Cerebellar nuclear complex (tissue), 1 donor: ENCODE results near the gene NPAS3.

Experiments used
- DNase-seq, 2 experiments: peaks; one replicate each; lab custom pipeline; 2025; lab: John Stamatoyannopoulos, UW

NPAS3 gene

DNA sequence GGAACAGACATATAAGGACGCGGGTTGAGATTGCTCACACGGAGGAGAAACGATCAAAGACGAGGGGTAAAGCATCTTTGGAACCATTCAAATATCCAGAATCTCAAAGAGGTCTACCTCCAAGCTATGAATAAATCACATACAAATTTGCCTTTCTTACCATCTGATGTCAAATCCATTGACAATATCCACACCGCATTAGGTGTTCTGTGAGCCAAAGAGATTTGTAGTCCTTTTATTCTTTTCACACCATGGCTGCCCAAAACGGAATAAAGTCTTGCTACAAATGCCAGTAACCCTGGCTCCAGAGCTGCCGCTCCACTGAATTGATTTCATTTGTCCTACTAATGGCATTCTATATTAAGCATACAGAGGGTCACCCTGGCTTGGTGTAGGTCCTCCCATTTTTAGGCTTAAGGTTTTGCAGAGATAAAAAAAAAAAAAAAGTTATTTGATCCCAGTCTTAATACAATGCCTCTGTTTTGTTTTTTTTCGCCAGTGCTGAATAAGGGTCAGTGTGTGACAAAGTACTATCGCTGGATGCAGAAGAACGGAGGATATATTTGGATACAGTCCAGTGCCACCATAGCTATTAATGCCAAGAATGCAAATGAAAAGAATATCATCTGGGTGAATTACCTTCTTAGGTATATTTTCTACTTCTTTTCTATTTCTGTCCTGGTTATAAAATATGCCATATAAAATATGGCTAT is 854.9 kb downstream of the NPAS3 start:
- DNase-seq: no peak

DNA sequence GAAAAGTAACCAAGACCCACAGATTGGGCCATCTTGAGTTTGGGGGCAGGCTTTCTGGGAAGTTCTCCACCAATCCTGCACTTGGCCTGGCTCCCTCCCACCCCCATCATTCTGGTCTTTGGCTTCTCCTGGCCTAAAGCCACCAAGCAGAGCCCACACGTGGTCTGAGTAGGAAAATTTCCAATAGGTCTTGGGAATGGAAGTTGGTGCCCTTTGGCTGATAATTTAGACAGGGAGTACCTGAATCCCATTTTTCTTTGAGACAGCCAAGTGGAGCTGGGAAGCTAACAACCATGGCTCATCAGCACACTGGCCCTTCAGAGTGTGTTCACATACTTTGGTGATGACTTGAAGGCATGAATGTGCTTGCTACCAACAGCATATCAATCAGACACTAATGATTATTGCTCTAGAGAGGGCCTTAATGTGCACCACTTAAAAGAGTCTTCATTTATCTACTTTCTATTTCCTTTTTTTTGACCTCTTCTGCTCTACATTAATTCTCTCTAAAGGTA is 856.2 kb downstream of the NPAS3 start:
- no peak for DNase-seq

DNA sequence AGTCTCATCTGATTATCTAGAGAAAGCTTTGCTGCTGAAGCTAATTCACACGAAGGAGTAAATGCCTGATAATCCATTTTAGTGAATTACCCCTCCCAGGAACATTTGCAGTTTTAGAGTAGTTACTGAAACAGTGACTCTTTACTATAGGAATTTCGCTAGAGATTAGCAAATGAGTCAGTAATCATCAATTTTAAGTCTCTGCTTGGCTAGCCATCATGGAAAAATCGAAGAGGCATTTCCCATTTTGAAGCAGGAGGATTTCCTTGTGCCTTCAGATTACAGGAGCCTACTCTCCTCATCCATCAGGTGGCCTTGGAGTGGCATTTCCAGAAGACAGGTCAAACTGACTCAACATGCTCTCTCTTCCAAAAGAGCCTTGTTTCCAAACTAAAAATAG is 857.7 kb downstream of the NPAS3 start:
- no peak for DNase-seq

DNA sequence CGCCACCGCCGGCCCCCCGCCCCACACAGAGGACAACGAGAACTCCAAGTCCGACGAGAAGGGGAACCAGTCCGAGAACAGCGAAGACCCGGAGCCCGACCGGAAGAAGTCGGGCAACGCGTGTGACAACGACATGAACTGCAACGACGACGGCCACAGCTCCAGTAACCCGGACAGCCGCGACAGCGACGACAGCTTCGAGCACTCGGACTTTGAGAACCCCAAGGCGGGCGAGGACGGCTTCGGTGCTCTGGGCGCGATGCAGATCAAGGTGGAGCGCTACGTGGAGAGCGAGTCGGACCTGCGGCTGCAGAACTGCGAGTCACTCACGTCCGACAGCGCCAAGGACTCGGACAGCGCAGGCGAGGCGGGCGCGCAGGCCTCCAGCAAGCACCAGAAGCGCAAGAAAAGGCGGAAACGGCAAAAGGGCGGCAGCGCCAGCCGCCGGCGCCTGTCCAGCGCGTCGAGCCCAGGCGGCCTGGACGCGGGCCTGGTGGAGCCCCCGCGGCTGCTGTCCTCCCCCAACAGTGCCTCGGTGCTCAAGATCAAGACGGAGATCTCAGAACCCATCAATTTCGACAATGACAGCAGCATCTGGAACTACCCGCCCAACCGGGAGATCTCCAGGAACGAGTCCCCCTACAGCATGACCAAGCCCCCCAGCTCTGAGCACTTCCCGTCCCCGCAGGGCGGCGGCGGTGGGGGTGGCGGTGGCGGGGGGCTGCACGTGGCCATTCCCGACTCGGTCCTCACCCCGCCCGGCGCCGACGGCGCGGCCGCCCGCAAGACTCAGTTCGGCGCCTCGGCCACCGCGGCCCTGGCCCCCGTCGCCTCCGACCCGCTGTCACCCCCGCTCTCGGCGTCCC is 861.3 kb downstream of the NPAS3 start:
- no peak for DNase-seq

DNA sequence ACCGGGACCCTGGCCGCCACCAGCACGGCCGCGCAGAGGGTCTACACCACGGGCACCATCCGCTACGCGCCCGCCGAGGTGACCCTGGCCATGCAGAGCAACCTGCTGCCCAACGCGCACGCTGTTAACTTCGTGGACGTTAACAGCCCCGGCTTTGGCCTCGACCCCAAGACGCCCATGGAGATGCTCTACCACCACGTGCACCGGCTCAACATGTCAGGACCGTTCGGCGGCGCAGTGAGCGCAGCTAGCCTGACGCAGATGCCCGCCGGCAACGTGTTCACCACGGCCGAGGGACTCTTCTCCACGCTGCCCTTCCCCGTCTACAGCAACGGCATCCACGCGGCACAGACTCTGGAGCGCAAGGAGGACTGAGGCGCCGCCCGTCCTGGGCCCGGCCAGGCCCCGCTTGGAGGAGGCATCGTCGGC is 862.1 kb downstream of the NPAS3 start:
- no peak for DNase-seq

DNA sequence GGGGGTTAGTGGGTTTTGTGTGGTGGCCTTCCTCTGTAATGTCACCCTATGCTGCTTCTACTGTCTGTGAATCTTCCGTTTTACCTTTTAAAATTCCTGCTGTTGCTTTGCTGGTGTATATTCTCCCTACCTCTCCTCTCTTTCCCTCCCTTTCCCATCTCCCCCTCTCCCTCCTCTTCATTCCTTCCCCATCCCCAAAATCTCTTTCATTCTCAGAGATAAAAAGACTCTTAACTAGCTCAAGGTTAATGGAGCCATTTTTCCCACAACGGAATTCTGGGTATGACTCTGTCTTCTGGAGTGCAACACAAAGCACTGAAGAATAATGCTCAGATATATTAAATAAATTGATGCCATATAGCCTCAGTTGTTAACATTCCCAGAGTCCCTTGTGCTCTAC is 864.1 kb downstream of the NPAS3 start:
- no peak for DNase-seq

DNA sequence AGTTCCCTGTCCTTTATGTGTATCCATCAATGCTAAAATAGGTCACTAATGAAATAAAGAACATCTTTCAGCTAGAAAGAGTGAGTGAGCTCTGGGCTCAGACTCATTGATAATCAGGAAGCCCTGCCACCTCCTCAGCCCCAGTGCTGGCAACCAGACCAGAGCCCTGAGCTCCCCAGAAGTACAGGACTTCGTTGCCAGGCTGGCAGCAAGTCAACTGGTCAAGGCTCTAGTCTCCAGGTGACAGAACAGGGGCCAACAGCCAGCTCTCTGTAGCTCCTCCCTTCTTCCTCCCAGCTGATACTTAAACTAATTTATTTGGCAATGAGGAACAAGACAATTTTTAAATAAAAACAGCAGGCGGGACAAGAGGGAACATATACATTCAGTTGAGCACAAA is 866.9 kb downstream of the NPAS3 start:
- no peak for DNase-seq

DNA sequence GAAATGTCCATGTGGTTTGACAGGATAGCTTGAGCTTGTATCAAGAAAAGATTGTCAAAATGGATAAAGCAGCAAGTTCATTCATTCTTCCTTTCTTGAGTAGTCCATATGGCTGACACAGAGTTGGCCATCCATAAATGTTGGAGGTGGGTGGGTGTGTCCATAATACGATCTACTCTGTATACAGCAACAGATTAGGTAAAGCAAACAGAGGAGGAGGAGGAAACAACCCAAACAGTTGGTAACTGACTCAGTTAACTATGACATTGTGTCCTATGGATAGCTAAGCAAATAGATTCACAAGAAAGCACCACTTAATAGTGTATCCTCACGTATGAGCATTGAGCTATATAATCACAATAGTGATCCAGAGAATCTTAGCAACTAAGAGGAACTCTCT is 868.2 kb downstream of the NPAS3 start:
- no peak for DNase-seq

DNA sequence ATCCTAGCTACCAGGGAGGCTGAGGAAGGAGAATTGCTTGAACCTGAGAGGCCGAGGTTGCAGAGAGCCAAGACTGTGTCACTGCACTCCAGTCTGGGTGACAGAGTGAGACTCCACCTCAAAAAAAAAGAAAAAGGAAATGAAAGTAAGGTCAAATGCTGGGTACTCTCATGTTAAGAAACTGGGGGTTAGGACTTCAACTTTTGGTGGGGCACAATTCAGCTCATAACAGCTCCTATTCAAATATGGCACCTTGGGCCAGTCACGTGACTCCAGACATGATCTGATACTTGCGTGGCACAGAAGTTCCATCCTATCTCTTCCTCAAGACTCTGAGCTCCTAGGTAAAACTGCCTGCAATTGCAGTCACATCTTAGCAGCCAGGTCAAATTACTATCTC is 869.5 kb downstream of the NPAS3 start:
- no peak for DNase-seq

DNA sequence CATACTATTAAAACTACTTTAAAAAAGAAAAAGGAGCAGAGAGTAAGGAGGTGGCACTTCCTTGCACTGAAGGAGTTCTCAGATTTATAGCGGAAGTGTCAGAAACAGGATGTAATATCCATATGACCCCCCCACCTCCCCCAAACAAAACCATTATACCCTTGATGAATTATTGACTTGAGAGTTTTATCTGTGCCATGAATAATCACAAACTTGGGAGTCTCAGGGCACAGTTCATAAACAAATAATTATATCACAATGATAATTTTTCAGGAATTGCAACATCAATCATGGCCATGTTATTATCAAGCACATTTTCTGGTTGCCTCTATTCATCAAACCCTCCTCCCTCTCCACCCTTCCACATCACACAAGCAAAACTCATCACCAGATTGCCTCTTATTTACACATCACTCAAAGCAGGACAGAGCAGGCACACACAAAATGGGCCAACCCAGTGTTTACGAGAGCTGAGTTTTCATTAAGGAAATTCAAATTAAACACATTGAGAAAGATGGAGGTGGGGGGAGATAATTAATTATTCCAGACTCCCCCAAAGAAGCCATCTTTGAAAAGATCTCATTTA is 870.8 kb downstream of the NPAS3 start:
- DNase-seq: no peak

DNA sequence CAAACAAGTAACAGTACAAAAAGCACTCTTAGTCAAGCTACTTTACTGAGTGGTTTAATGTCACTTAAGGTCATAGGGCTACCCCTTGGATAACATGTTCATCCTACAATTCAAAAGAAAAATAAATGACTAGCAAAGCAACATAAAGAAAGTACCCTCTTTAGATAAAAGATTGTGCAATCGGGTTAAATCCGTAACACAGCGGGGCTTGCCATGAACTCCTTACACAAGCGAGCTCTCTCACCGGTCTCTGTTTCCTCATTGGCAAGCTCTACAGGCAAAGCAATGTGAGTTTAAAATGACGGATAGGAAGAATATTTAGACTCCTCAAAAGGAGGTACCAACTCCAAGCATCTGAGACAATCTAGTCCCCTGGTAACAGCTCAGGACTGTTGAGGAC is 871.6 kb downstream of the NPAS3 start:
- DNase-seq: no peak

DNA sequence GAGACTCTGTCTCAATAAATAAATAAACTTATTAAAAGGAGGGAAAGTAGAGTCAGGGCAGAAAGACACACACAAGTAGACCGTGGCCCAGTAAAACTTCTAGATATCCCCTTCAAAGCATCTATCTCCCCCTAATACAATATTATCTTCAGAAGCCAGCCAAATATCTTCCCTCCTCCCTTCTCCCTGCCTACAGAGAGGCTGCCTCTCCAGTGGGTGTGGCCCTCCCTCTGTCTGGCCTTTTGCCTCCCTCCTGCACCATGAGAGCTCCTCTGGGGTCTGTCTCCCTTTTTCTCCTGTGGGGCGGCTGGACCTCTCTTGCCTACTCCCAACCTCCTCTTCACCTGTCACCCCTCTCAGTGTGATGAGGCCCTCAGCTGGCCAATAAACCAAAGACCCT is 873.0 kb downstream of the NPAS3 start:
- no peak for DNase-seq

DNA sequence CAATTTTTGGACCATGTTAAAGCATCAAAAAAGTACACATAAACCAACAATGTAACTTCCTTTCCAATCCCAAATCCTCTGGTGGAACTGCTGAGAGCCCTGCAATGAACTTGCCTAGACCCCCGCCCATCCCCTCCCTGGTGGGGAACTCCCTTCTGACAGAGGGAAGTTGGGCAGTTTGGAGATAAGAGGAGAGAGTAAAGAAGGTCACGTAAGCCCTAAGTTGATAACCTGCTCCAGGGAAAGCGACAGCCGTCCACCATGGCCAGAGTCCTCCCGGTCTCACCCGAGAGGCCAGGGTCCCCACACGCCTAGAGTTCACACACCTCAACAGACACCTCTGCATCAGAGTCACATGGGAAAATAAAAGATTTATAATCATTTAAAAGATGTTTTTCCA is 873.5 kb downstream of the NPAS3 start:
- DNase-seq: no peak

DNA sequence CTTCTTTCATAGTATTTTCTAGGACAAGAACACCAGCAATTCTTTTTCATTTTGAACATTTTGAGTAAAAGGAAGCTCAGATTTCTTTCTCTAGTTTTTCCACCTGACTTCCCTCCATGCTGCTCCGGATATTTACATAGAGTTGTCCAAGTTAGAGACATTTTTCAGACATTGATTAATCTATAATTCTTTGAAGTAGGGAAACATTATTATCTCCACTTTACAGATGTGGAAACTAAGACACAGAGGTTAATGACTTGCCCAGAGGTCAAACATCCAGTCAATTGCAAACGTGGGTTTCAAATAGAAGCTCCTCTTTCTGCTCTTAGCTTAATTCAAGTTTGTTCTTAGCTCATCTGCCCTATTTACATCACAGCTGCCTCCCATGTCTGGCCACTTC is 873.9 kb downstream of the NPAS3 start:
- no peak for DNase-seq

DNA sequence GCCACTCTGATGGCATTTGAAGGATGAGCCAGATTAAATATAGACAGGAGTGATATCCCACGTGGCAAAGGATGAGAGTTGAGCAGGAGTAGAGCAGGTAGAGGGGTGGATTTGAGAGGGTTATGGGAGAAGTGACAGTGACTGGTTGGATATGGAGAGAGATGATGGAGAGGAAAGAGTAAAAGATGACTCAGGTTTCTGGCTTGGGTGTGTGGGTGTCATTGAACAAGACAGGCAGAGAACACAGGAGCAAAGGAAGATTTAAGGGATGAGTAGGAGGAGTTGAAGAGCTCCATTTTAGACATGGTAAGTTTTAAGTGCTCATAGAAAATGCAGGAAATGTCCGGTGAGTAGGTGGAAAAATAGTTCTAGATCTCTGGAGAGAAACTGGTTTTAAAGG is 875.3 kb downstream of the NPAS3 start:
- DNase-seq: no peak

DNA sequence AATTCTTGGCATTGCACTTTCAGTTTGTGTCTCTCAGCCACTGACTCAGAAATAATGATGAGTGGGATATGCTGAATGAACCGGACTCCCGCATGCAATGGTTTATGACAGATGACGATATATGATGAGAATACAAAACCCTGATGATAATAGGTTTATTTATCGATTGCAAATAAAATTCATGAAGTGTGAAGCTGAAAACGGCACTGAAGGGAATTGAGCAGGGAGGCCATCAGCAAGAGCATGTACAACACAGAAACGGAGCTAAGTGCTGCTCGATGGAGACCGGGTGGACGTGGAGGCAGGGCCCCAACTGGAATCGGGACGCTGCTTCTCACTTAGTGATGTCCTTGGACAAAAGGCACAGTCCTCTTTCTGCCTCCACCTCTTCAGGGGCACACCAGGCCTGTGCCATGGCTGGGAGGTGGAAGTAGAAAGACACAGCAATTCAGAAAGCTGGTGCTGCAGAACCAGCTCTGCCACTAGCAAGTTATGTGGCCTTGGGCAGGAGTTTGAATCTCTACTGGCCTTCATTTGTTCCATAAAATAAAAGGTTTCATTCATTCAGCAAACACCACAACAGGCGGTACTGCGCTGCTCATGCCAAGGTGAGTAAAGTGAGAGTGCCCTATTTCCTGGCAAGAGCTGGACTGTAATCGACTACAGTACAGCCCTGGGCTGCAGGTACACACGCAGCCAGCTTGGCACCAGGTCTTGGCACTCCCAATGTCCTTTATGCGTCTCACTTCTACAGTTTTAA is 895.2 kb downstream of the NPAS3 start:
- DNase-seq: no peak

DNA sequence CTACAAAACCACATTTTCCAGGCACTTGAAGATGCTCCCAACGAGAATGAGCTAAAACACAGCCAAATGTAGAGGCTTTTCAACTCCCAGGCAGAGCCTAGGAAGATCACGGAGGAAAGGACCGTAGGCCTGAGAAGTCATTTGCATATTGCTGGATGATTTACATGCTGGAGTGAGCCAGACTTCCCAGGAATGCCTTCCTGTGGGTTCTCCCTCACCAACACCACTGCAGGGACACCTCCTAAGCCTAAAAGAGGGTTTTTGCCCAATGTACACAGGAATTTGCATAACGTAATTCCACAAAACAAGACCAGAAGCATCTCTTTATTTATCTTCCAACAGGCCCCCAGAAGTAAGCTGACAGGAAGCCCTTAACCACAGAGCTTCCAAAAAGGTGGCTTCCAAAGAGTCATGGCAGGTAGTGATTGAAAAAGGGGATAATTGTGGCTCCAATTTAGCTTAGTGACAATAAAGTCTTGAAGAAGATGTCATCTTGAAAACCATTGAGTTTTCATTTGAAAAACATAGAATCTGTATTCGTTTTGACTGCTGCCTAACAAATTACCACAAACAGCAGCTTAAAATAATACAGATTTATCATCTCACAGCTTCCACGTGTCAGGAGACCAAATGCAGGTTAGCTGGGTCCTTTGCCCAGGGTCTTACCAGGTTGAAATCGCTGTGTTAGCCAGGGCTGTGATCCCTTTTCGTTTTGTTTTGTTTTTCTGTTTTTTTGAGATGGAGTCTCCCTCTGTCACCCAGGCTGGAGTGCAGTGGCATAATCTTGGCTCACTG is 896.0 kb downstream of the NPAS3 start:
- DNase-seq: no peak

DNA sequence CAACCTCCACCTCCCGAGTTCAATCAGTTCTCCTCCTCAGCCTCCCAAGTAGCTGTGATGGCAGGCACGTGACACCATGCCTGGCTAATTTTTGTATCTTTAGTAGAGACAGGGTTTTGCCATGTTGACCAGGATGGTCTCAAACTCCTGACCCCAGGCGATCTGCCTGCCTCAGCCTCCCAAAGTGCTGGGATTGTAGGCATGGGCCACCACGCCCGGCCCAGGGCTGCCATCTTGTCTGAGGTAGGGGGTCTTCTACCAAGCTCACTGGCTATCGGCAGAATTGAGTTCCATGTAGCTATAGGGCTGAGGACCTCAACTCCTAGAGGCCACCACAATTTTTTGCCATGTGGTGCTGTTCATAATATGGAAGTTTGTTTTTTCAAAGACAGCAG is 896.6 kb downstream of the NPAS3 start:
- DNase-seq: no peak

DNA sequence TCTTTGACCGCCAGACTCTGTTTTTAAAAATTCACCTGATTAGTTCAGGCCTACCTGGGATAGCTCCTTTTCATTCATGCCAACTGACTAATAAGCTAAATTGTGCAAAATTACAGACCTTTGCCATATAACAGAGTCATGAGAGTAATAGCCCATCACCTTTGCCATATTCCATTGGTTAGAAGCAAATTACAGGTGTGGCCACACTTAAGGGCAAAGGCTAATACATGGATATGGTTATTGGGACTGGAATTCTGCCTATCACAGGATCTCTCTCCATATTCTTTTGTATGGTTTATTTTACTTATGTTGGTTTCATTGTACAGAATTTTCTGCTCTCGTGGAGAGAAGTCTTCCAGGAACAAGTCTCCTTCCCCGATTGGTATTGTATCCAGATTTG is 897.0 kb downstream of the NPAS3 start:
- DNase-seq: no peak

DNA sequence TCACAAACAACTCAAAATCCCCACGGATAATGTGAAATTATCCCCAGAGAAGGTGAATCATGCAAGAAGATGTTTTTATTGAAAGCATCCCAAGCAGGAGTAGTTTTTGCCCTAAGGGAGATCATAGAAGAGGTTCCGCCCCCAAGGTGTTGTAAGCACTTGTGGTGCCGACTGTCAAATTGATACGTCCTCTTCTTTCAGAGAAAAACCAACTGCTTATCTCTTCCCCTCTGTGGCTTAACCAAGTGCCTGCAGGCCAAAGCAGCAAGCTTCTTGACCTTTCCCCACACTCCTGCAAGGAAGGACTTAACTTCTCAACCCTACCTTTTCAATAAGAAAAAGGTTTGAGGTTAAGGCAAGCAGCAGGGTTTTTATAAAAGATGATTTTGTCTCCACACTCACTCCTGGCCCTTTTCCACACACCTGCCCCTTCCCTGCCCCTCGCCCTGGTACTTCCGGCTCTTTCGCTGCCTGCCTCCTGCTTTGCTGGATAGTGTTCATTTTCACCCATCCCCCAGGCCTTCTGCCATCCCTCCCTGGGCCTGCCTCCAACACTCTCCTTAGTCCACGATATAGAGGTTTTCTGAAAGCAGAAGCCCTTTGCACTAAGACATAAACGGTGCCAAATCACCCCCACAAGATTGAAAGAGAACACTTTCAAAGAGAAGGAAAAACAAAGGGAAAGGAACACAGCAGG is 897.7 kb downstream of the NPAS3 start:
- DNase-seq: no peak
